K562 (cell line): Measurements from ENCODE around the gene ENDOD1.

ENCODE experiments used
- NR2F6 ChIP-seq: fragments of 450-650 bp; formaldehyde crosslinking; IDR thresholded peaks from 2 replicates; pipeline ENCODE4 v1.4.0; 2020; ENCODE audit warnings: mild to moderate bottlenecking
- POLR2A ChIP-seq: fragments of 450-650 bp; conservative IDR thresholded peaks from 2 replicates; pipeline ENCODE4 v1.6.1; 2016

GRCh38 chr11:95081412-95081811, 8.2 kb upstream of the ENDOD1 start:
- TF ChIP-seq POLR2A (no peak), NR2F6 (CRISPR knock-in tag) (no peak)
